Measurements from ENCODE around the gene TMEM134.

Gene TMEM134

GRCh38 chr11:67500831-67501715 is 32.0 kb upstream of the TMEM134 start:
- DNase-seq (ENCODE audit: low spot score), result no peak

GRCh38 chr11:67500484-67500821 is 31.4 kb upstream of the TMEM134 start:
- no peak for DNase-seq (ENCODE audit: low spot score)

GRCh38 chr11:67499808-67500483 is 30.9 kb upstream of the TMEM134 start:
- no peak for DNase-seq (ENCODE audit: low spot score)

- DNase-seq (ENCODE audit: low spot score), result no peak
These were observed 29.5 kb upstream of the TMEM134 start for GRCh38 chr11:67498544-67498972.

- DNase-seq (ENCODE audit: low spot score), result no peak
These were observed 28.7 kb upstream of the TMEM134 start for GRCh38 chr11:67497656-67498291.

GRCh38 chr11:67496113-67496512 is 27.1 kb upstream of the TMEM134 start:
- DNase-seq (ENCODE audit: low spot score), result no peak

GRCh38 chr11:67495234-67496005 is 26.4 kb upstream of the TMEM134 start:
- no peak for DNase-seq (ENCODE audit: low spot score)

GRCh38 chr11:67494371-67495233 is 25.6 kb upstream of the TMEM134 start:
- DNase-seq (ENCODE audit: low spot score), result no peak

- DNase-seq (ENCODE audit: low spot score), result no peak
These were observed 24.7 kb upstream of the TMEM134 start for GRCh38 chr11:67493548-67494370.

GRCh38 chr11:67492801-67493547 is 23.9 kb upstream of the TMEM134 start:
- DNase-seq (ENCODE audit: low spot score), result no peak

GRCh38 chr11:67492069-67492727 is 23.1 kb upstream of the TMEM134 start:
- DNase-seq (ENCODE audit: low spot score), result no peak

GRCh38 chr11:67491276-67492068 is 22.4 kb upstream of the TMEM134 start:
- no peak for DNase-seq (ENCODE audit: low spot score)

- no peak for DNase-seq (ENCODE audit: low spot score)
These were observed 21.6 kb upstream of the TMEM134 start for GRCh38 chr11:67490727-67491065.

- DNase-seq (ENCODE audit: low spot score), result no peak
These were observed 21.1 kb upstream of the TMEM134 start for GRCh38 chr11:67489885-67490726.

GRCh38 chr11:67489203-67489884 is 20.3 kb upstream of the TMEM134 start:
- DNase-seq (ENCODE audit: low spot score), result no peak

GRCh38 chr11:67486481-67487195 is 17.6 kb upstream of the TMEM134 start:
- no peak for DNase-seq (ENCODE audit: low spot score)

All from AG08396 (cell line).